ENCODE data around the gene MTTP.

DNA sequence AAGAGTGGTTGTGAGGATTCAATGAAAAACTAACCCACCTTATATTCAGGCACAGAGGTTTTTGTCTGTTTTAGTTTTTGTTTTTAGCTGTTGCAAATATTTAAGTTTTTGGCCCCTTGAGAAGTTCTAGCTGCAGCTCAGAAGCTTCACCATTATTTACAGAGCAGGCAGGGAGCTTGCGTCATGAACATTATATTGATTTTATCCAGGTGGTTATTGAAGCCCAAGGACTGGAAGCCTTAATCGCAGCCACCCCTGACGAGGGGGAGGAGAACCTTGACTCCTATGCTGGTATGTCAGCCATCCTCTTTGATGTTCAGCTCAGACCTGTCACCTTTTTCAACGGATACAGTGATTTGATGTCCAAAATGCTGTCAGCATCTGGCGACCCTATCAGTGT is 38.1 kb downstream of the MTTP start:
- TF ChIP-seq, protein P1, sequence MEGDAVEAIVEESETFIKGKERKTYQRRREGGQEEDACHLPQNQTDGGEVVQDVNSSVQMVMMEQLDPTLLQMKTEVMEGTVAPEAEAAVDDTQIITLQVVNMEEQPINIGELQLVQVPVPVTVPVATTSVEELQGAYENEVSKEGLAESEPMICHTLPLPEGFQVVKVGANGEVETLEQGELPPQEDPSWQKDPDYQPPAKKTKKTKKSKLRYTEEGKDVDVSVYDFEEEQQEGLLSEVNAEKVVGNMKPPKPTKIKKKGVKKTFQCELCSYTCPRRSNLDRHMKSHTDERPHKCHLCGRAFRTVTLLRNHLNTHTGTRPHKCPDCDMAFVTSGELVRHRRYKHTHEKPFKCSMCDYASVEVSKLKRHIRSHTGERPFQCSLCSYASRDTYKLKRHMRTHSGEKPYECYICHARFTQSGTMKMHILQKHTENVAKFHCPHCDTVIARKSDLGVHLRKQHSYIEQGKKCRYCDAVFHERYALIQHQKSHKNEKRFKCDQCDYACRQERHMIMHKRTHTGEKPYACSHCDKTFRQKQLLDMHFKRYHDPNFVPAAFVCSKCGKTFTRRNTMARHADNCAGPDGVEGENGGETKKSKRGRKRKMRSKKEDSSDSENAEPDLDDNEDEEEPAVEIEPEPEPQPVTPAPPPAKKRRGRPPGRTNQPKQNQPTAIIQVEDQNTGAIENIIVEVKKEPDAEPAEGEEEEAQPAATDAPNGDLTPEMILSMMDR (IDR thresholded peaks at IDR 0.05), result no peak
- TF ChIP-seq ZFX (IDR thresholded peaks at IDR 0.05; ENCODE audit: borderline replicate concordance), result no peak
